Caki2 (cell line): Measurements from ENCODE around the gene BMI1. TPM values are rescaled to one million over a fixed set of nuclear protein-coding genes. Genes with fewer than 3 reads are reported as not detected.

Experiments used
- DNase-seq: peaks from one replicate; pipeline ENCODE4 v3.0.0-alpha.2; 2015; ENCODE audit warnings: low read depth
- in situ Hi-C: cut with HindIII; loops from 2 replicates; pipeline ENCODE4 v1.10.0; 2016; ENCODE audit warnings: low sequenced_read_pairs, low pct_unique_long_range_greater_than_20kb, mixed read lengths
- total RNA-seq: library from RNA; depleted of rRNA; stranded (reverse); fragments of >200 nt; shearing (Covaris generic); gene quantifications from 2 replicates; pipeline ENCODE4 v1.2.3, GENCODE V29; 2014; ENCODE audit warnings: low replicate concordance

The BMI1 gene
- total RNA-seq, 1 experiment from 2014 or later: 58.8 TPM

- in situ Hi-C loops: no loop called here
- DNase-seq: no peak
Measured at GRCh38 chr10:22334414-22335172, 13.7 kb downstream of the BMI1 start.

- in situ Hi-C loops: no loop called here
- DNase-seq: no peak
Measured at GRCh38 chr10:22335173-22335933, 14.5 kb downstream of the BMI1 start.

GRCh38 chr10:22338185-22338900 lies 17.4 kb downstream of the BMI1 start:
- in situ Hi-C loops: no loop called here
- no peak for DNase-seq

- in situ Hi-C loops: no loop called here
- no peak for DNase-seq
Measured at GRCh38 chr10:22338931-22339330, 18.0 kb downstream of the BMI1 start.

GRCh38 chr10:22339761-22340328 lies 18.9 kb downstream of the BMI1 start:
- in situ Hi-C loops: no loop called here

GRCh38 chr10:22340329-22341189 lies 19.7 kb downstream of the BMI1 start:
- in situ Hi-C loops: no loop called here
- peak; percentile 89 for DNase-seq

More at GRCh38 chr10:22339761-22340328, 18.9 kb downstream of the BMI1 start:
- DNase-seq: no peak

- peak; percentile 69 for DNase-seq
- in situ Hi-C loops: no loop called here
Measured at GRCh38 chr10:22341190-22341925, 20.5 kb downstream of the BMI1 start.

- in situ Hi-C loops: no loop called here
- DNase-seq: no peak
Measured at GRCh38 chr10:22341926-22342196, 21.0 kb downstream of the BMI1 start.

- no peak for DNase-seq
- in situ Hi-C loops: no loop called here
Measured at GRCh38 chr10:22342421-22342820, 21.5 kb downstream of the BMI1 start.

- no peak for DNase-seq
- in situ Hi-C loops: no loop called here
Measured at GRCh38 chr10:22343731-22344130, 22.8 kb downstream of the BMI1 start.

- in situ Hi-C loops: no loop called here
- DNase-seq: no peak
Measured at GRCh38 chr10:22344249-22344648, 23.4 kb downstream of the BMI1 start.

GRCh38 chr10:22344781-22345300 lies 23.9 kb downstream of the BMI1 start:
- in situ Hi-C loops: no loop called here
- no peak for DNase-seq

- in situ Hi-C loops: no loop called here
- no peak for DNase-seq
Measured at GRCh38 chr10:22345301-22346095, 24.6 kb downstream of the BMI1 start, which contains the start of gene SPAG6. SPAG6 (plus strand) TSS chr10:22345496; CDS start chr10:22345612, 116 bp downstream.

- DNase-seq: no peak
- in situ Hi-C loops: no loop called here
Measured at GRCh38 chr10:22346096-22346661, 25.3 kb downstream of the BMI1 start.

GRCh38 chr10:22349755-22350154 lies 28.9 kb downstream of the BMI1 start:
- DNase-seq: no peak
- in situ Hi-C loops: no loop called here

GRCh38 chr10:22351131-22351703 lies 30.3 kb downstream of the BMI1 start:
- DNase-seq: no peak
- in situ Hi-C loops: no loop called here
